Transverse colon (tissue), 4 donors: Measurements from ENCODE around the gene FAM170B. TPM values are rescaled to one million over a fixed set of nuclear protein-coding genes. Genes with fewer than 3 reads are reported as not detected.

Source experiments
- DNase-seq: peaks from one replicate; pipeline ENCODE4 v3.0.0-alpha.2; 2019
- H3K27ac ChIP-seq, 4 donors: fragments of 200-600 bp; sonication (generic); 2 replicates each; pipeline ENCODE4 v1.5.1; 2016 to 2018; ENCODE audit warnings: inconsistent platforms in 4 of 4
- H3K27me3 ChIP-seq: fragments of 200-600 bp; sonication (generic); 2 replicates; pipeline ENCODE4 v1.5.1; 2017; ENCODE audit warnings: inconsistent platforms
- H3K36me3 ChIP-seq, 4 donors: fragments of 200-600 bp; sonication (generic); 2 replicates each; pipeline ENCODE4 v1.5.1; 2017 to 2019; ENCODE audit warnings: inconsistent platforms in 4 of 4
- H3K4me1 ChIP-seq, 4 donors: fragments of 200-600 bp; sonication (generic); 2 replicates each; pipeline ENCODE4 v1.5.1; 2017 to 2020; ENCODE audit warnings: inconsistent platforms in 4 of 4
- H3K4me3 ChIP-seq, 4 donors: fragments of 200-600 bp; sonication (generic); 1 replicate in 1 of 4; 2 replicates in 3 of 4; pipeline versions ENCODE4 v1.5.1 to v1.6.1; 2017 to 2019; ENCODE audit warnings: inconsistent platforms in 4 of 4
- H3K9me3 ChIP-seq, 2 donors: fragments of 200-600 bp; sonication (generic); 2 replicates each; pipeline ENCODE4 v1.5.1; 2017 to 2019; ENCODE audit warnings: inconsistent platforms in 2 of 2
- CTCF ChIP-seq, 5 experiments: fragments of 200-600 bp in 3 of 5; fragments of 450-650 bp in 2 of 5; sonication (generic) in 3 of 5; IDR thresholded peaks; 1 replicate in 2 of 5; 2 replicates in 3 of 5; pipeline ENCODE4 v1.5.1; 2016 to 2017; ENCODE audit warnings: antibody characterized with exemption in 5 of 5, inconsistent platforms in 3 of 5, mild to moderate bottlenecking in 2 of 5, moderate library complexity in 1 of 5
- EP300 ChIP-seq: sonication (generic); formaldehyde crosslinking; IDR thresholded peaks from one replicate; pipeline ENCODE4 v1.6.1; 2017; ENCODE audit warnings: antibody characterized with exemption, low read depth
- POLR2A ChIP-seq: fragments of 450-650 bp; IDR thresholded peaks from one replicate; pipeline ENCODE4 v1.6.1; 2016; ENCODE audit warnings: antibody characterized with exemption, mild to moderate bottlenecking, moderate library complexity
- POLR2AphosphoS5 ChIP-seq, 3 donors: sonication (generic); formaldehyde crosslinking; IDR thresholded peaks; one replicate each; pipeline ENCODE4 v1.6.1; 2016; ENCODE audit warnings: antibody characterized with exemption in 3 of 3
- WGBS, 2 donors: methylation state at CpG; one replicate each; pipeline ENCODE4 v1.1.5; 2018; ENCODE audit warnings: low coverage in 1 of 2; 5-methylcytosine and 5-hydroxymethylcytosine counted together
- in situ Hi-C, 4 donors: fragments of 200-750 bp; cut with MboI; loops; one replicate each; pipeline versions ENCODE4 v1.15.0 to v1.15.1; 2017; ENCODE audit warnings: low sequenced_read_pairs in 3 of 4, low pct_ligation_motif_present in 1 of 4, low pct_unique_long_range_greater_than_20kb in 1 of 4
- intact Hi-C: fragments of 100-400 bp; cut with DNase I; formaldehyde crosslinking; loops from one replicate; pipeline ENCODE4 v1.15.1; 2023; ENCODE audit warnings: low total_unique reads
- total RNA-seq, 4 donors: library from RNA; depleted of rRNA; stranded (reverse); fragments of >200 nt; gene quantifications; one replicate each; pipeline ENCODE4 v1.1.0, GENCODE V29; 2016

FAM170B gene
- total RNA-seq, 4 donors from 2014 or later: not detected

GRCh38 chr10:49175587-49176309 lies 41.9 kb upstream of the FAM170B start:
- DNase-seq: no peak
- Histone ChIP-seq H3K27ac (no peak overlapping the region), H3K27me3 (no peaks in the 10 kb centered on the region), H3K4me3 (no peak overlapping the region), H3K4me1 (peaks cover 0 to 13% (median 0%) of the 10 kb centered on the region in 4 donors), H3K9me3 (no peaks in the 10 kb centered on the region), H3K36me3 (no peaks in the 10 kb centered on the region)
- TF ChIP-seq POLR2A (no peak), CTCF (IDR thresholded peaks at IDR 0.05) (no peak), EP300 (no peak), POLR2AphosphoS5 (IDR thresholded peaks at IDR 0.05) (no peak)
- intact Hi-C loops (loop anchor here (2.0 kb wide), 1 partner anchor 35 kb away; no protein-coding TSS in a partner anchor), in situ Hi-C loops (no loop called here)
- WGBS, 2 donors: 90% methylated on average over 8 of the region's 8 CpGs; no CpG with 5 or more reads in 1 of the 2 donors

- intact Hi-C loops (no loop called here), in situ Hi-C loops (loop anchor here (25.0 kb wide), 2 partner anchors 288 to 513 kb away; no protein-coding TSS in a partner anchor)
- WGBS, 2 donors: 73 to 82% methylated on average over 9 to 10 of the region's 10 CpGs
- Histone ChIP-seq H3K27me3 (no peaks in the 10 kb centered on the region), H3K4me1 (peaks cover 0 to 13% (median 0%) of the 10 kb centered on the region in 4 donors), H3K4me3 (no peak overlapping the region), H3K9me3 (no peaks in the 10 kb centered on the region), H3K27ac (no peak overlapping the region), H3K36me3 (no peaks in the 10 kb centered on the region)
- TF ChIP-seq POLR2A (no peak), POLR2AphosphoS5 (IDR thresholded peaks at IDR 0.05) (no peak), EP300 (no peak), CTCF (IDR thresholded peaks at IDR 0.05) (no peak)
- DNase-seq: no peak
These were observed 41.2 kb upstream of the FAM170B start for GRCh38 chr10:49174926-49175500.

GRCh38 chr10:49174261-49174925 lies 40.6 kb upstream of the FAM170B start:
- no peaks in the 10 kb centered on the region for H3K36me3 ChIP-seq
- H3K9me3 ChIP-seq: no peaks in the 10 kb centered on the region
- in situ Hi-C loops: loop anchor here (25.0 kb wide), 2 partner anchors 287 to 512 kb away; no protein-coding TSS in a partner anchor
- WGBS, 2 donors: 79 to 80% methylated on average over 1 to 15 of the region's 15 CpGs
- H3K27ac ChIP-seq: no peak overlapping the region
- H3K4me3 ChIP-seq: no peak overlapping the region
- intact Hi-C loops: no loop called here
- H3K4me1 ChIP-seq: peaks cover 0 to 13% (median 0%) of the 10 kb centered on the region in 4 donors
- H3K27me3 ChIP-seq: no peaks in the 10 kb centered on the region
- TF ChIP-seq POLR2A: no peak
- DNase-seq: no peak

- intact Hi-C loops (no loop called here), in situ Hi-C loops (loop anchor here (25.0 kb wide), 2 partner anchors 287 to 512 kb away; no protein-coding TSS in a partner anchor)
- Histone ChIP-seq H3K36me3 (no peaks in the 10 kb centered on the region), H3K4me3 (no peak overlapping the region), H3K27me3 (no peaks in the 10 kb centered on the region), H3K27ac (no peak overlapping the region), H3K4me1 (peaks cover 0 to 13% (median 0%) of the 10 kb centered on the region in 4 donors), H3K9me3 (no peaks in the 10 kb centered on the region)
- no peak for DNase-seq
- 70 to 90% methylated on average over 2 to 3 of the region's 4 CpGs for WGBS, 2 donors
- TF ChIP-seq POLR2A (no peak), POLR2AphosphoS5 (IDR thresholded peaks at IDR 0.05) (no peak), CTCF (IDR thresholded peaks at IDR 0.05) (no peak), EP300 (no peak)
These were observed 40.0 kb upstream of the FAM170B start for GRCh38 chr10:49173853-49174252.
